PC-9 (cell line): ENCODE results near the gene GPR179. TPM values are rescaled to one million over a fixed set of nuclear protein-coding genes. Genes with fewer than 3 reads are reported as not detected.
A peak's percentile ranks its signal among the peaks of the same experiment; 100 is the strongest.

Source experiments
- BruUV-seq: library from RNA; stranded (reverse); fragments of 400-500 nt; replicated peaks from 2 replicates; lab custom pipeline; 2021; lab: Mats Ljungman, UMichigan
- CTCF ChIA-PET: fragments of 300-600 bp; sonication (Branson Sonifier 250); formaldehyde crosslinking; loops from one replicate; lab custom pipeline; 2022; ENCODE audit warnings: antibody characterized with exemption; lab: Charles Lee
- POLR2A ChIA-PET: fragments of 300-600 bp; sonication (Branson Sonifier 250); formaldehyde crosslinking; loops from one replicate; lab custom pipeline; 2022; ENCODE audit warnings: antibody characterized with exemption; ENCODE audit not compliant: unreplicated experiment; lab: Charles Lee
- DNase-seq, 2 experiments: peaks; one replicate each; pipeline versions ENCODE4 v3.0.0 to v3.0.0-alpha.2; 2015 to 2022; ENCODE audit warnings: mixed read lengths in 1 of 2
- H2AFZ ChIP-seq: fragments of 200-600 bp; sonication (generic); 2 replicates; pipeline ENCODE4 v1.8.1; 2017; ENCODE audit warnings: antibody characterized with exemption
- H3F3A ChIP-seq: fragments of 200-600 bp; sonication (generic); 2 replicates; pipeline ENCODE4 v1.8.1; 2017; ENCODE audit warnings: antibody characterized with exemption, mild to moderate bottlenecking, low read depth; ENCODE audit not compliant: insufficient read depth
- H3K27ac ChIP-seq: fragments of 200-600 bp; sonication (generic); 2 replicates; pipeline ENCODE4 v1.6.1; 2016; ENCODE audit warnings: mixed run types
- H3K27me3 ChIP-seq: fragments of 200-600 bp; sonication (generic); 2 replicates; pipeline ENCODE4 v1.6.1; 2016; ENCODE audit warnings: low read depth, mixed run types; ENCODE audit not compliant: insufficient read depth
- H3K36me3 ChIP-seq: fragments of 200-600 bp; sonication (generic); 2 replicates; pipeline ENCODE4 v1.6.1; 2016; ENCODE audit warnings: low read depth, mixed run types
- H3K4me1 ChIP-seq: fragments of 200-600 bp; sonication (generic); replicated peaks from 2 replicates; pipeline ENCODE4 v1.6.1; 2016; ENCODE audit warnings: mixed run types; ENCODE audit not compliant: insufficient read depth
- H3K4me2 ChIP-seq: fragments of 200-600 bp; sonication (generic); 2 replicates; pipeline ENCODE4 v1.6.1; 2017; ENCODE audit warnings: mixed run types
- H3K4me3 ChIP-seq: fragments of 200-600 bp; sonication (generic); 2 replicates; pipeline ENCODE4 v1.6.1; 2016; ENCODE audit warnings: mixed run types
- H3K79me2 ChIP-seq: fragments of 200-600 bp; sonication (generic); 2 replicates; pipeline ENCODE4 v1.6.1; 2017; ENCODE audit warnings: low read depth, mixed run types
- H3K9me2 ChIP-seq: fragments of 200-600 bp; sonication (generic); 2 replicates; pipeline ENCODE4 v1.8.1; 2017; ENCODE audit warnings: mild to moderate bottlenecking; ENCODE audit not compliant: insufficient read depth
- H3K9me3 ChIP-seq: fragments of 200-600 bp; sonication (generic); 2 replicates; pipeline ENCODE4 v1.8.1; 2016; ENCODE audit warnings: low read depth; ENCODE audit not compliant: insufficient read depth
- H4K20me1 ChIP-seq: fragments of 200-600 bp; sonication (generic); 2 replicates; pipeline ENCODE4 v1.8.1; 2017; ENCODE audit not compliant: insufficient read depth
- EZH2 ChIP-seq: fragments of 200-600 bp; sonication (generic); IDR thresholded peaks from 2 replicates; pipeline ENCODE4 v1.8.0; 2017; ENCODE audit warnings: antibody characterized with exemption, low read depth
- intact Hi-C: fragments of 100-400 bp; cut with micrococcal nuclease; formaldehyde crosslinking; loops from one replicate; pipeline ENCODE4 v1.10.0; 2022; ENCODE audit not compliant: unreplicated experiment
- total RNA-seq: library from RNA; stranded (reverse); gene quantifications from 2 replicates; pipeline ENCODE4 v1.2.3, GENCODE V29; 2021
- TF ChIP-seq, protein P1 (sequence below): fragments of 200-600 bp; sonication (generic); conservative IDR thresholded peaks from 2 replicates; pipeline ENCODE4 v1.6.1; 2017; ENCODE audit warnings: mixed run types, antibody characterized with exemption, mild to moderate bottlenecking, moderate library complexity

The GPR179 gene
- total RNA-seq, 1 experiment from 2014 or later: 0.57 TPM

DNA sequence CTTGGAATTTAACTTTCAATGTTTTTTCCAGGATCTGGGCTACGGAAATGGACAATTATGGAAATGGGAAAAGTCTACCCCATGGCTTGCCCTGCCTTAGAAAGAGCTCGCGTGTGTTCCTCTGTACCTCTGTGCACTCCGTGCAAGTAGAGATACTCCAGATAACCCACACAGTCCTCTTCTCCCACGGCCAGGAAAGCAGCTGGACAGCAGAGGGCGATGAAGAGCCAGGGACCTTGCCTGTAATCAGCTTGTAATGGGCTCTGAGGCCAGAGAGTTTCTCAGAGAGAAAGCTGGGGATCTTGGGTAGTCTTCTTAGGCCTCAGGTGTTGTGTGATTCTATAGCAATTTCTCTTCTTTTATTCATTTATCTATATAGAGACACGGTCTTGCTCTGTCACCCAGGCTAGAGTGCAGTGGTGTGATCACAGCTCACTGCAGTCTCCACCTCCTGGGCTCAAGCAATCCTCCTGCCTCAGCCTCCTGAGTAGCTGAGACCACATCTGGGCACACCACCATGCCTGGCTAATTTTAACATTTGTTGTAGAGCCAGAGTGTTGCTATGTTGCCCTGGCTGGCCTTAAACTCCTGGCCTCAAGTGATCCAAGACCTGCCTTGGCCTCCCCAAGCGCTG, 5.5 kb upstream of the GPR179 start:
- no peaks in the 10 kb centered on the region for H3K9me3 ChIP-seq
- H4K20me1 ChIP-seq: peaks cover 12% of the 10 kb centered on the region; the same call in 1 of the 2 replicates
- peaks cover 14% of the 10 kb centered on the region for H3K79me2 ChIP-seq
- no peak overlapping the region for H3K27ac ChIP-seq
- BruUV-seq: no TSS peak
- H3K4me1 ChIP-seq: peaks cover 23% of the 10 kb centered on the region
- no peak overlapping the region for H3K4me3 ChIP-seq
- intact Hi-C loops: loop anchor here (1.0 to 2.0 kb wide), 2 partner anchors 65 to 318 kb away; no protein-coding TSS in a partner anchor
- TF ChIP-seq EZH2: no peak
- TF ChIP-seq, protein P1, sequence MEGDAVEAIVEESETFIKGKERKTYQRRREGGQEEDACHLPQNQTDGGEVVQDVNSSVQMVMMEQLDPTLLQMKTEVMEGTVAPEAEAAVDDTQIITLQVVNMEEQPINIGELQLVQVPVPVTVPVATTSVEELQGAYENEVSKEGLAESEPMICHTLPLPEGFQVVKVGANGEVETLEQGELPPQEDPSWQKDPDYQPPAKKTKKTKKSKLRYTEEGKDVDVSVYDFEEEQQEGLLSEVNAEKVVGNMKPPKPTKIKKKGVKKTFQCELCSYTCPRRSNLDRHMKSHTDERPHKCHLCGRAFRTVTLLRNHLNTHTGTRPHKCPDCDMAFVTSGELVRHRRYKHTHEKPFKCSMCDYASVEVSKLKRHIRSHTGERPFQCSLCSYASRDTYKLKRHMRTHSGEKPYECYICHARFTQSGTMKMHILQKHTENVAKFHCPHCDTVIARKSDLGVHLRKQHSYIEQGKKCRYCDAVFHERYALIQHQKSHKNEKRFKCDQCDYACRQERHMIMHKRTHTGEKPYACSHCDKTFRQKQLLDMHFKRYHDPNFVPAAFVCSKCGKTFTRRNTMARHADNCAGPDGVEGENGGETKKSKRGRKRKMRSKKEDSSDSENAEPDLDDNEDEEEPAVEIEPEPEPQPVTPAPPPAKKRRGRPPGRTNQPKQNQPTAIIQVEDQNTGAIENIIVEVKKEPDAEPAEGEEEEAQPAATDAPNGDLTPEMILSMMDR: peak; percentile 88
- no peak overlapping the region for H3K4me2 ChIP-seq
- ChIA-PET CTCF (interaction anchor here (0.6 to 2.9 kb wide), 14 partner anchors 10 to 318 kb away, joined by 3 to 36 read pairs (median 4); no protein-coding TSS in a partner anchor), POLR2A (interaction anchor here (0.6 kb wide), 1 partner anchor 48 kb away, joined by 4 read pairs; no protein-coding TSS in a partner anchor)
- no peaks in the 10 kb centered on the region for H3K9me2 ChIP-seq
- no peaks in the 10 kb centered on the region for H3K36me3 ChIP-seq
- peak; percentile 61 to 78 for DNase-seq
- H3F3A ChIP-seq: peaks cover 14% of the 10 kb centered on the region
- H3K27me3 ChIP-seq: no peaks in the 10 kb centered on the region
- H2AFZ ChIP-seq: no peak overlapping the region

DNA sequence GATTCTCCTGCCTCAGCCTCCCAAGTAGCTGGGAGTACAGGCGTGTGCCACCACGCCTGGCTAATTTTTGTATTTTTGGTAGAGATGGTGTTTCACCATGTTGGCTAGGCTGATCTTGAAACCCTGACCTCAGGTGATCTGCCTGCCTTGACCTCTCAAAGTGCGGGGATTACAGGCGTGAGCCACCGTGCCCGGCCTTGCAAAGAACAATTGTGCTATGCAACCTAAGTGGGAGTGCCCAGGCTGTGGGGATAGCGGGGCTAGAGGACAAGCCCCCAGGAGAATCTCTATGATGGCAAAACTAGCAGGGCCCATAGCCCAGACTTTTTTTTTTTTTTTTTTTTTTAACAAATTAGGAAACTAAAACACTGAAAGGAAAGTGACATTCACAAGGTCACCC, 2.0 kb upstream of the GPR179 start:
- Histone ChIP-seq H3K27me3 (no peaks in the 10 kb centered on the region), H3K36me3 (no peaks in the 10 kb centered on the region), H2AFZ (no peak overlapping the region), H3K4me1 (peaks cover 3% of the 10 kb centered on the region; the same call in 1 of the 2 replicates), H3K4me3 (no peak overlapping the region), H3K4me2 (no peak overlapping the region), H3K9me3 (no peaks in the 10 kb centered on the region), H4K20me1 (no peaks in the 10 kb centered on the region), H3K9me2 (no peaks in the 10 kb centered on the region), H3K79me2 (no peaks in the 10 kb centered on the region; the same call in 1 of the 2 replicates), H3K27ac (no peak overlapping the region), H3F3A (peaks cover 20% of the 10 kb centered on the region)
- ChIA-PET POLR2A (no interaction called here), CTCF (interaction anchor here (0.5 kb wide), 1 partner anchor 86 kb away, joined by 3 read pairs; no protein-coding TSS in a partner anchor)
- no peak for TF ChIP-seq EZH2
- TF ChIP-seq, protein P1: no peak
- intact Hi-C loops: no loop called here
- BruUV-seq: no TSS peak
- no peak for DNase-seq

DNA sequence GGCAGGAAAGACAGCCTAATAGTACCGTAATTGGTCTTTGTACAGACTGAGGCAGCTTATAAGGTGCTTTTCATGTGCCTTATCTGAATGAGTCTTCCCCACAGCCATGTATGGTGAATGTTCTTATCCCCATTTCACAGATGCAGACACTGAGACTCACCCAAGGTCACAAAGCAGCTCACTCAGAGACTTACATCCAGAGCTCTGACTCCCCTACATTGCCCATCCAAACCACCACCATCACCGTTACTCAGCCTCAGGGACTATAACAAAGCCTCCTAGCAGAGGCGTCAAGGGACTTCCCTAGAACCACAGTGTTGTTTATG, 627 bp upstream of the GPR179 start:
- TF ChIP-seq, protein P1: no peak
- TF ChIP-seq EZH2: no peak
- no peak for DNase-seq
- no peaks in the 10 kb centered on the region for H3K36me3 ChIP-seq
- ChIA-PET POLR2A (no interaction called here), CTCF (no interaction called here)
- no peaks in the 10 kb centered on the region for H3K27me3 ChIP-seq
- no peaks in the 10 kb centered on the region for H3K79me2 ChIP-seq
- intact Hi-C loops: no loop called here
- peaks cover 10% of the 10 kb centered on the region; the same call in 1 of the 2 replicates for H3F3A ChIP-seq
- H4K20me1 ChIP-seq: no peaks in the 10 kb centered on the region
- H3K9me3 ChIP-seq: no peaks in the 10 kb centered on the region
- no peak overlapping the region for H3K4me2 ChIP-seq
- H3K27ac ChIP-seq: no peak overlapping the region
- H3K9me2 ChIP-seq: no peaks in the 10 kb centered on the region
- no TSS peak for BruUV-seq
- H3K4me3 ChIP-seq: no peak overlapping the region
- no peak overlapping the region for H2AFZ ChIP-seq
- no peaks in the 10 kb centered on the region for H3K4me1 ChIP-seq
